Activated effector memory CD4-positive, alpha-beta T cell treated with anti-CD3 and anti-CD28 coated beads, Interleukin-2, amount 50 U/mL, for 16 hours (primary cell): ENCODE measurements around the gene LRP1.
A peak's percentile ranks its signal among the peaks of the same experiment; 100 is the strongest.

Experiments used
- DNase-seq: peaks from one replicate; pipeline ENCODE4 v3.0.0-alpha.2; 2020

The LRP1 gene

GRCh38 chr12:57227315-57228115 is 99.2 kb downstream of the LRP1 start:
- no peak for DNase-seq

GRCh38 chr12:57229046-57229633 is 100.9 kb downstream of the LRP1 start:
- no peak for DNase-seq

- peak; percentile 97 for DNase-seq
Observed at GRCh38 chr12:57229634-57230380, 101.5 kb downstream of the LRP1 start, which contains the start of gene SHMT2. Gene SHMT2, plus strand, starts transcription at chr12:57229711. Its CDS starts 68 bp downstream, at chr12:57229779.

- no peak for DNase-seq
Observed at GRCh38 chr12:57230381-57231155, 102.3 kb downstream of the LRP1 start.

- DNase-seq: no peak
Observed at GRCh38 chr12:57231276-57232021, 103.2 kb downstream of the LRP1 start.

- DNase-seq: no peak
Observed at GRCh38 chr12:57232156-57232756, 104.0 kb downstream of the LRP1 start.

- DNase-seq: no peak
Observed at GRCh38 chr12:57233357-57234232, 105.3 kb downstream of the LRP1 start.

GRCh38 chr12:57234233-57234570 is 105.9 kb downstream of the LRP1 start:
- DNase-seq: no peak

GRCh38 chr12:57234571-57235016 is 106.3 kb downstream of the LRP1 start:
- DNase-seq: no peak

GRCh38 chr12:57235017-57235727 is 106.9 kb downstream of the LRP1 start:
- no peak for DNase-seq

GRCh38 chr12:57235728-57236131 is 107.4 kb downstream of the LRP1 start:
- DNase-seq: no peak

GRCh38 chr12:57236201-57236924 is 108.1 kb downstream of the LRP1 start:
- DNase-seq: no peak

GRCh38 chr12:57236925-57237595 is 108.8 kb downstream of the LRP1 start:
- no peak for DNase-seq

- DNase-seq: no peak
Observed at GRCh38 chr12:57237596-57237931, 109.3 kb downstream of the LRP1 start.

- peak; percentile 74 for DNase-seq
Observed at GRCh38 chr12:57237932-57238853, 109.9 kb downstream of the LRP1 start.

- DNase-seq: peak; percentile 96
Observed at GRCh38 chr12:57238854-57239554, 110.7 kb downstream of the LRP1 start.

GRCh38 chr12:57239587-57240065 is 111.3 kb downstream of the LRP1 start:
- DNase-seq: no peak
